Activated naive CD4-positive, alpha-beta T cell (primary cell): ENCODE data around the gene CDC5L.
"Not testable (repeated sequence)": the region's sequence is repeated elsewhere in the genome, so short reads cannot be mapped to it uniquely, and the experiment has no call there.

ENCODE experiments used
- DNase-seq, 4 experiments: peaks; one replicate each; lab custom pipeline; 2025; lab: John Stamatoyannopoulos, UW

CDC5L gene

GRCh38 chr6:44387346-44388134 is at the start of gene CDC5L:
TSS of gene CDC5L (plus strand) at chr6:44387706. CDS start at chr6:44387824, 118 bp downstream.
- DNase-seq: peak; percentile 75 to 81 (median 78)

- peak; percentile 12 to 43 (median 15) for DNase-seq
Observed at GRCh38 chr6:44338228-44339122, 49.0 kb upstream of the CDC5L start.

- no peak for DNase-seq
Observed at GRCh38 chr6:44339301-44339700, 48.2 kb upstream of the CDC5L start.

- no peak for DNase-seq
Observed at GRCh38 chr6:44339763-44340625, 47.5 kb upstream of the CDC5L start.

- DNase-seq: no peak
Observed at GRCh38 chr6:44341095-44341890, 46.2 kb upstream of the CDC5L start.

- no peak for DNase-seq
Observed at GRCh38 chr6:44342052-44342451, 45.5 kb upstream of the CDC5L start.

GRCh38 chr6:44342489-44342888 is 45.0 kb upstream of the CDC5L start, which contains the start of gene SPATS1:
TSS of gene SPATS1 (plus strand) at chr6:44342650. CDS start at chr6:44343096, 446 bp downstream.
- DNase-seq: no peak

GRCh38 chr6:44346818-44347217 is 40.7 kb upstream of the CDC5L start:
- DNase-seq: not testable (repeated sequence)

GRCh38 chr6:44349904-44350649 is 37.4 kb upstream of the CDC5L start:
- DNase-seq: no peak

GRCh38 chr6:44350650-44350994 is 36.9 kb upstream of the CDC5L start:
- DNase-seq: not testable (repeated sequence)

- DNase-seq: no peak
Observed at GRCh38 chr6:44352259-44352658, 35.2 kb upstream of the CDC5L start.

GRCh38 chr6:44353336-44353735 is 34.2 kb upstream of the CDC5L start:
- no peak for DNase-seq

GRCh38 chr6:44355640-44356039 is 31.9 kb upstream of the CDC5L start:
- no peak for DNase-seq

- no peak for DNase-seq
Observed at GRCh38 chr6:44356487-44356886, 31.0 kb upstream of the CDC5L start.

GRCh38 chr6:44359973-44360372 is 27.5 kb upstream of the CDC5L start:
- no peak for DNase-seq

- DNase-seq: no peak
Observed at GRCh38 chr6:44361947-44362346, 25.6 kb upstream of the CDC5L start.

GRCh38 chr6:44363377-44363926 is 24.1 kb upstream of the CDC5L start:
- DNase-seq: no peak

- no peak for DNase-seq
Observed at GRCh38 chr6:44366781-44367180, 20.7 kb upstream of the CDC5L start.

GRCh38 chr6:44367681-44368080 is 19.8 kb upstream of the CDC5L start:
- no peak for DNase-seq

GRCh38 chr6:44373051-44373450 is 14.5 kb upstream of the CDC5L start:
- no peak for DNase-seq
